Fibroblast of pulmonary artery (primary cell): ENCODE results near the gene CBLIF.

Experiments used
- DNase-seq: peaks from one replicate; pipeline ENCODE4 v3.0.0-alpha.2; 2010; ENCODE audit warnings: low read depth
- H3K4me3 ChIP-seq: replicated peaks from 2 replicates; pipeline ENCODE4 v1.5.1; 2011; ENCODE audit warnings: low read depth, mild to moderate bottlenecking, control low read depth, low read length, moderate library complexity
- TF ChIP-seq, protein P1 (sequence below): IDR thresholded peaks from 2 replicates; pipeline ENCODE4 v1.5.1; 2011; ENCODE audit warnings: mild to moderate bottlenecking, control low read depth, low read length, inconsistent platforms; ENCODE audit errors: missing control alignments

CBLIF gene

DNA sequence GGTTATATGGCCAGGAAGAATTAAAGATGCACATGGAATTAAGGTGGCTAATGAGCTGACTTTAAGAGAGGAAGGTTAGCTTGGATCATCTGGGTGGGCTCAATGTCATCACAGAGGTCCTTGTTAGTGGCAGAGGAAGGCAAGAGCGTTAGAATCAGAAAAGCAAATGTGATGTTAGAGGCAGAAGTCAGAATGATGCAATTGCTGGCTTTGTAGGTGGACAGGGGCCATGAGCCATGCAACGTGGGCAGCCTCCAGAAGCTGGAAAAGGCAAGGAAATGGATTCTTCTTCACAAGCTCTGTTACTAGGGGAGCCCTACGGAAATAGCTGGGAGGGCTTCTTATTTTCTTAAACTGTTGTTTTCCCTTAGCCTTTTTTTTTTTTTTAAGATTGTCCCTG is 2.3 kb upstream of the CBLIF start:
- DNase-seq = no peak
- no peak overlapping the region for H3K4me3 ChIP-seq
- TF ChIP-seq, protein P1, sequence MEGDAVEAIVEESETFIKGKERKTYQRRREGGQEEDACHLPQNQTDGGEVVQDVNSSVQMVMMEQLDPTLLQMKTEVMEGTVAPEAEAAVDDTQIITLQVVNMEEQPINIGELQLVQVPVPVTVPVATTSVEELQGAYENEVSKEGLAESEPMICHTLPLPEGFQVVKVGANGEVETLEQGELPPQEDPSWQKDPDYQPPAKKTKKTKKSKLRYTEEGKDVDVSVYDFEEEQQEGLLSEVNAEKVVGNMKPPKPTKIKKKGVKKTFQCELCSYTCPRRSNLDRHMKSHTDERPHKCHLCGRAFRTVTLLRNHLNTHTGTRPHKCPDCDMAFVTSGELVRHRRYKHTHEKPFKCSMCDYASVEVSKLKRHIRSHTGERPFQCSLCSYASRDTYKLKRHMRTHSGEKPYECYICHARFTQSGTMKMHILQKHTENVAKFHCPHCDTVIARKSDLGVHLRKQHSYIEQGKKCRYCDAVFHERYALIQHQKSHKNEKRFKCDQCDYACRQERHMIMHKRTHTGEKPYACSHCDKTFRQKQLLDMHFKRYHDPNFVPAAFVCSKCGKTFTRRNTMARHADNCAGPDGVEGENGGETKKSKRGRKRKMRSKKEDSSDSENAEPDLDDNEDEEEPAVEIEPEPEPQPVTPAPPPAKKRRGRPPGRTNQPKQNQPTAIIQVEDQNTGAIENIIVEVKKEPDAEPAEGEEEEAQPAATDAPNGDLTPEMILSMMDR = no peak

DNA sequence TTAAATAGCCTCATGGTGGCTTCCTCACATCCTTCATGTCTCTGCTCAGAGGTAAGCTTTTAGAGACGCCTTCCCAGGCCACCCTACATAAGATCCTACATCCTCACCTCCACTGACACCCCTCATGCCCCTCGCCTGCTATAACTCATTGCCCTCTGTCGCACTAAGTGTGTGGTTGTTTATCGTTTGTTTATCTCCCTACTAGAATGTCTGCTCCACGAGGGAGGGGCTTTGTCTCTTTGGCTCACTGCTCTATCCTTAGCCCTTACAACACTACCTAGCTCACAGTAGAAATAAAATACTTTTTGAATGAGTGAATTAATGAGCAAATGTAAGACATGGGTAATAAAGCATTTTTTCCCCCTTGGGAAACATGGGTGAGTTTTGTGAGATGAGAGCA is 1.3 kb upstream of the CBLIF start:
- no peak overlapping the region for H3K4me3 ChIP-seq
- no peak for DNase-seq
- TF ChIP-seq, protein P1 = no peak

- no peak for DNase-seq
- no peak overlapping the region for H3K4me3 ChIP-seq
- TF ChIP-seq, protein P1 = no peak
Measured at GRCh38 chr11:59842316-59842715, 3.0 kb downstream of the CBLIF start.

DNA sequence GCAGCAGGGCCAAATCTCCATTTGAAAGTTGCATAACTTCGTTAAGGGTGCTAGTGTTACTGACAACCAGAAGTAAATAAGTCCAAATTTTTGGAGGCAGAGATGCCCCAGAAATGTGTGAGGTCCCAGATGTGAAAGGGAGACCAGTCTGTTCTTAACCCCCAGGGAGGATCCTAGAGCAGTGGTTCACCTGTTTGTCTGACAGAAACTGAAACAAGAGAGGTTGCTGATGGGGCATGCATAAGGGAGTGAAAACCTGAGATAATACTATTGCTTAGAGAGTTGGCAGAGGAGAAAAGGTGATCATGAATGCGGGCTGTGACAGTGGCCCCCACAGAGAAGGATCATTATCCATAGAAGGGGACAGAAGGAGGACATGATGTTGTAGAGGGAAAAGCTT is 3.8 kb downstream of the CBLIF start:
- H3K4me3 ChIP-seq = no peak overlapping the region
- DNase-seq = no peak
- TF ChIP-seq, protein P1 = no peak

GRCh38 chr11:59839615-59840014 is 5.7 kb downstream of the CBLIF start:
- TF ChIP-seq, protein P1 = no peak
- no peak overlapping the region for H3K4me3 ChIP-seq
- no peak for DNase-seq

DNA sequence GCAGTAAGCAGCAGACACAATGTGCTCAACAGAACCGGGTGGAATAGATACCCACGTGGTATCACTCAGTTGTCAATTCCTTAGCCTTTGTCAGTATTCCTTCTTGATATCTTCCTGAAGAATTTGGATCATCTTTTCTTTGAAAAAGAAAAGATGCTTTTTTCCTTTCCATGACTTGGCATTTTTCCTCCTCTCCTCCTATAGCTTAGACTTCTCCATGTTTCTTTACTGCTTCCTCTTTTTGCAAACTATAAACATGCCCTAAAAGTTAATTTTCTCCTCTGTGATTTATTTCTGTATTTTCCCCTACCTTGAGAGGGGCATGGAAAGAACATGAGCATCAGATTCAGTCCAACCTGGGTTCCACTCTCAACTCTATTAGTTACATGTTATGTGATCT is 11.7 kb downstream of the CBLIF start:
- no peak overlapping the region for H3K4me3 ChIP-seq
- no peak for DNase-seq
- TF ChIP-seq, protein P1 = no peak

GRCh38 chr11:59829358-59829757 is 15.9 kb downstream of the CBLIF start:
- DNase-seq = no peak
- TF ChIP-seq, protein P1 = no peak

More at GRCh38 chr11:59829358-59829757, 15.9 kb downstream of the CBLIF start:
- H3K4me3 ChIP-seq = no peak overlapping the region
